Endothelial cell of umbilical vein (primary cell): ENCODE results near the gene CBX5.

ENCODE experiments used
- EZH2 ChIP-seq: IDR thresholded peaks from 2 replicates; pipeline ENCODE4 v1.6.1; 2012; ENCODE audit warnings: borderline replicate concordance, low read depth, mild to moderate bottlenecking, moderate library complexity, low read length, inconsistent platforms; ENCODE audit not compliant: severe bottlenecking
- FOS ChIP-seq: IDR thresholded peaks from 2 replicates; pipeline ENCODE4 v1.6.1; 2011; ENCODE audit warnings: mild to moderate bottlenecking, low read length, moderate library complexity, borderline replicate concordance; ENCODE audit not compliant: insufficient read depth
- GATA2 ChIP-seq: IDR thresholded peaks from 2 replicates; pipeline ENCODE4 v1.7.0; 2011; ENCODE audit warnings: low read depth, mild to moderate bottlenecking, moderate library complexity, mixed read lengths, low read length; ENCODE audit not compliant: insufficient read length, insufficient read depth
- POLR2A ChIP-seq: IDR thresholded peaks from 2 replicates; pipeline ENCODE4 v1.6.1; 2012; ENCODE audit warnings: low read depth, mild to moderate bottlenecking, control low read depth, low read length
- POLR2AphosphoS5 ChIP-seq: IDR thresholded peaks from 2 replicates; pipeline ENCODE4 v1.6.1; 2012; ENCODE audit warnings: low read depth, mild to moderate bottlenecking, control low read depth, low read length, moderate library complexity; ENCODE audit not compliant: insufficient read depth
- TF ChIP-seq, protein P1 (sequence below), 2 donors: IDR thresholded peaks; 1 replicate in 1 of 2; 2 replicates in 1 of 2; pipeline ENCODE4 v1.5.1; 2011; ENCODE audit warnings: low read length in 2 of 2, mild to moderate bottlenecking in 2 of 2, moderate library complexity in 2 of 2, control low read depth in 1 of 2, inconsistent platforms in 1 of 2, low read depth in 1 of 2; ENCODE audit not compliant: insufficient read depth in 1 of 2; ENCODE audit errors: extremely low read depth in 1 of 2
- TF ChIP-seq, protein P2 (sequence below): IDR thresholded peaks from 2 replicates; pipeline ENCODE4 v1.6.1; 2011; ENCODE audit not compliant: insufficient read depth, insufficient read length

DNA sequence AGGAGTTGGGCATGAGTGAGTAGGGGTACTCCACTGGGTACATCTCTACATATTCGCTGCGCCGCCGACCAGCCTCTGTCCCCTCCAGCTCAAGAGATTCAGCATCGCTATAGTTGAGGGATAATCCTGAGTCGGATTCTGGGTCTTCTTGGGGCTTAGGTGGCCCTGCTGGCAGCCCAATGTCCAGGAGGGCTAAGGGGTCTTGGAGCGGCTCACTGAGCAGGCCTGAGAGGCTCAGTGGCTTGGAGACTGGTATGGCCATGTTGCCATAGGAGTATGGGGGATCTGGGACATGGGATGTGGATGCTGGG, 13.0 kb upstream of the CBX5 start:
- TF ChIP-seq POLR2A (no peak), POLR2AphosphoS5 (no peak), EZH2 (no peak), FOS (no peak), GATA2 (no peak)
- TF ChIP-seq, protein P1, sequence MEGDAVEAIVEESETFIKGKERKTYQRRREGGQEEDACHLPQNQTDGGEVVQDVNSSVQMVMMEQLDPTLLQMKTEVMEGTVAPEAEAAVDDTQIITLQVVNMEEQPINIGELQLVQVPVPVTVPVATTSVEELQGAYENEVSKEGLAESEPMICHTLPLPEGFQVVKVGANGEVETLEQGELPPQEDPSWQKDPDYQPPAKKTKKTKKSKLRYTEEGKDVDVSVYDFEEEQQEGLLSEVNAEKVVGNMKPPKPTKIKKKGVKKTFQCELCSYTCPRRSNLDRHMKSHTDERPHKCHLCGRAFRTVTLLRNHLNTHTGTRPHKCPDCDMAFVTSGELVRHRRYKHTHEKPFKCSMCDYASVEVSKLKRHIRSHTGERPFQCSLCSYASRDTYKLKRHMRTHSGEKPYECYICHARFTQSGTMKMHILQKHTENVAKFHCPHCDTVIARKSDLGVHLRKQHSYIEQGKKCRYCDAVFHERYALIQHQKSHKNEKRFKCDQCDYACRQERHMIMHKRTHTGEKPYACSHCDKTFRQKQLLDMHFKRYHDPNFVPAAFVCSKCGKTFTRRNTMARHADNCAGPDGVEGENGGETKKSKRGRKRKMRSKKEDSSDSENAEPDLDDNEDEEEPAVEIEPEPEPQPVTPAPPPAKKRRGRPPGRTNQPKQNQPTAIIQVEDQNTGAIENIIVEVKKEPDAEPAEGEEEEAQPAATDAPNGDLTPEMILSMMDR (IDR thresholded peaks at IDR 0.05; ENCODE audit: extremely low read depth in 1 of 2, insufficient read depth in 1 of 2, low read depth in 1 of 2, low read length in 2 of 2): no peak
- TF ChIP-seq, protein P2, sequence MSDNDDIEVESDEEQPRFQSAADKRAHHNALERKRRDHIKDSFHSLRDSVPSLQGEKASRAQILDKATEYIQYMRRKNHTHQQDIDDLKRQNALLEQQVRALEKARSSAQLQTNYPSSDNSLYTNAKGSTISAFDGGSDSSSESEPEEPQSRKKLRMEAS: no peak
